Measurements from ENCODE around the gene C16orf92. TPM values are rescaled to one million over a fixed set of nuclear protein-coding genes. Genes with fewer than 3 reads are reported as not detected.

Gene C16orf92
- total RNA-seq, 1 experiment from 2014 or later, result not detected

DNA sequence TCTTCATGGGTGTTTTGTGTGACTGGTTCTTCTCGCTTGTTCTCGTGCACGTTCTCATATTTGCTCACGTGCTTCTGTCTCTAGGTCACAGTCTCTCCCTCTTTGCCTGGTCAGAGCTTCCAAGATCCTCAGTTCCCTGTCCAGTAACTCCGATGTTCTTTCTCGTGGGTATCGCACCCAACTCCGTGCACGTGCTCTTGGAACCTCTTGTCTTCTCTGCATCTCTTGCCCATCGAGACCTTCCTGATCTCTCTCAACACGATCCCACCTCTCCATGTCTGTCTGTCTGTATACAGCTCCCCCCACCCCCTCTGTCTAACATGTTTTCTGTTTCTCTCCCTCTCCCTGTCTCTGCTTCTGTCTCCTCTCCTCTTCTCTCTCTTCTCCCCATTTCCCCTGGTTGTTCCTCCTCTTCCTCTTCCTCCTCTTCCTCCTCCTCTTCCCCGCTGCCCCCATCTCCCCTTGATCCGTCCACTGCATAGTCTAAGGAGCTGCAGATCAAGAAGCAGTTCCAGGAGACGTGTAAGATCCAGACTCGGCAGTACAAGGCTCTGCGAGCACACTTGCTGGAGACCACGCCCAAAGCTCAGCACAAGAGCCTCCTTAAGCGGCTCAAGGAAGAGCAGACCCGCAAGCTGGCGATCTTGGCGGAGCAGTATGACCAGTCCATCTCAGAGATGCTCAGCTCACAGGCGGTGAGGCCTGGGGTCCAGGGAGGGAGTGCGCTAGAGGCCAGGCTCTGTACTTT, 33.7 kb upstream of the C16orf92 start:
- in situ Hi-C loops (cut with HindIII; ENCODE audit: low pct_unique_long_range_greater_than_20kb, low sequenced_read_pairs) (no loop called here), intact Hi-C loops (cut with micrococcal nuclease; ENCODE audit: unreplicated experiment) (no loop called here)
- Histone ChIP-seq H3K4me3 (ENCODE audit: low read depth in 2 of 2, low read length in 2 of 2) (no peak overlapping the region), H3K27ac (ENCODE audit: low read length) (no peak overlapping the region), H3K9me3 (ENCODE audit: control insufficient read depth, insufficient read depth, low read depth, low read length) (no peaks in the 10 kb centered on the region), H3K36me3 (ENCODE audit: control insufficient read depth, insufficient read depth, low read length) (peaks cover 13% of the 10 kb centered on the region), H3K27me3 (ENCODE audit: control insufficient read depth, insufficient read depth, low read length) (no peaks in the 10 kb centered on the region), H3K4me1 (ENCODE audit: control insufficient read depth, insufficient read depth, low read length) (peaks cover 19% of the 10 kb centered on the region)
- TSS peak; percentile 30 for BruUV-seq (replicated peaks)
- DNase-seq (ENCODE audit: low read depth, low spot score) (no peak), ATAC-seq (no peak)
- POLR2A ChIA-PET, result no interaction called here
- CTCF ChIA-PET, result interaction anchor here (1.0 kb wide), 1 partner anchor 16 kb away, joined by 3 read pairs; no protein-coding TSS in a partner anchor
- TF ChIP-seq, protein P1, sequence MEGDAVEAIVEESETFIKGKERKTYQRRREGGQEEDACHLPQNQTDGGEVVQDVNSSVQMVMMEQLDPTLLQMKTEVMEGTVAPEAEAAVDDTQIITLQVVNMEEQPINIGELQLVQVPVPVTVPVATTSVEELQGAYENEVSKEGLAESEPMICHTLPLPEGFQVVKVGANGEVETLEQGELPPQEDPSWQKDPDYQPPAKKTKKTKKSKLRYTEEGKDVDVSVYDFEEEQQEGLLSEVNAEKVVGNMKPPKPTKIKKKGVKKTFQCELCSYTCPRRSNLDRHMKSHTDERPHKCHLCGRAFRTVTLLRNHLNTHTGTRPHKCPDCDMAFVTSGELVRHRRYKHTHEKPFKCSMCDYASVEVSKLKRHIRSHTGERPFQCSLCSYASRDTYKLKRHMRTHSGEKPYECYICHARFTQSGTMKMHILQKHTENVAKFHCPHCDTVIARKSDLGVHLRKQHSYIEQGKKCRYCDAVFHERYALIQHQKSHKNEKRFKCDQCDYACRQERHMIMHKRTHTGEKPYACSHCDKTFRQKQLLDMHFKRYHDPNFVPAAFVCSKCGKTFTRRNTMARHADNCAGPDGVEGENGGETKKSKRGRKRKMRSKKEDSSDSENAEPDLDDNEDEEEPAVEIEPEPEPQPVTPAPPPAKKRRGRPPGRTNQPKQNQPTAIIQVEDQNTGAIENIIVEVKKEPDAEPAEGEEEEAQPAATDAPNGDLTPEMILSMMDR (IDR thresholded peaks at IDR 0.05), result no peak
- TF ChIP-seq TCF7L2 (IDR thresholded peaks at IDR 0.05; ENCODE audit: low read depth, low read length) (no peak), POLR2AphosphoS5 (IDR thresholded peaks at IDR 0.05; ENCODE audit: low read depth, low read length) (no peak), SIN3A (IDR thresholded peaks at IDR 0.05; ENCODE audit: borderline replicate concordance, insufficient read depth, low read depth, low read length) (no peak)
- TF ChIP-seq, protein P2, sequence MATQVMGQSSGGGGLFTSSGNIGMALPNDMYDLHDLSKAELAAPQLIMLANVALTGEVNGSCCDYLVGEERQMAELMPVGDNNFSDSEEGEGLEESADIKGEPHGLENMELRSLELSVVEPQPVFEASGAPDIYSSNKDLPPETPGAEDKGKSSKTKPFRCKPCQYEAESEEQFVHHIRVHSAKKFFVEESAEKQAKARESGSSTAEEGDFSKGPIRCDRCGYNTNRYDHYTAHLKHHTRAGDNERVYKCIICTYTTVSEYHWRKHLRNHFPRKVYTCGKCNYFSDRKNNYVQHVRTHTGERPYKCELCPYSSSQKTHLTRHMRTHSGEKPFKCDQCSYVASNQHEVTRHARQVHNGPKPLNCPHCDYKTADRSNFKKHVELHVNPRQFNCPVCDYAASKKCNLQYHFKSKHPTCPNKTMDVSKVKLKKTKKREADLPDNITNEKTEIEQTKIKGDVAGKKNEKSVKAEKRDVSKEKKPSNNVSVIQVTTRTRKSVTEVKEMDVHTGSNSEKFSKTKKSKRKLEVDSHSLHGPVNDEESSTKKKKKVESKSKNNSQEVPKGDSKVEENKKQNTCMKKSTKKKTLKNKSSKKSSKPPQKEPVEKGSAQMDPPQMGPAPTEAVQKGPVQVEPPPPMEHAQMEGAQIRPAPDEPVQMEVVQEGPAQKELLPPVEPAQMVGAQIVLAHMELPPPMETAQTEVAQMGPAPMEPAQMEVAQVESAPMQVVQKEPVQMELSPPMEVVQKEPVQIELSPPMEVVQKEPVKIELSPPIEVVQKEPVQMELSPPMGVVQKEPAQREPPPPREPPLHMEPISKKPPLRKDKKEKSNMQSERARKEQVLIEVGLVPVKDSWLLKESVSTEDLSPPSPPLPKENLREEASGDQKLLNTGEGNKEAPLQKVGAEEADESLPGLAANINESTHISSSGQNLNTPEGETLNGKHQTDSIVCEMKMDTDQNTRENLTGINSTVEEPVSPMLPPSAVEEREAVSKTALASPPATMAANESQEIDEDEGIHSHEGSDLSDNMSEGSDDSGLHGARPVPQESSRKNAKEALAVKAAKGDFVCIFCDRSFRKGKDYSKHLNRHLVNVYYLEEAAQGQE (IDR thresholded peaks at IDR 0.05; ENCODE audit: insufficient read depth in 1 of 2, low read depth in 2 of 2, low read length in 1 of 2), result no peak

DNA sequence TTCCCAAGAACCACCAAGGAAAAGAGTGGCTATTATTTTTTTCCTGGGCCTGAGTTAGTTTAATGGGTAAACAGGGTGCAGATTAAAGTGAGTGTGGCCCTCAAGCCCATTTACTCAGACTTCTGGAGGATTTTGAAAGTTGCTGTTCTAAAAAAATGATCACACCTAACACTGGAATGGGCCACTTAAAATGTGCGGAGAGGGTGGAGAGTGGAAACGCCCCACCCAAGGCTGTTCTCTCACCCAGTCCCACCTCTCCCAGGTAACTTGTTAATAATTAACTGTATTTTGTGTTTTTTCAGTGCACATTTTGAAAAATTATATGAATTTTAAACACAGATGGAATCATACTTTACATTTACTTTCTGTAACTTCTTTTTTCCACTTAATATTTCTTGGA, 33.0 kb upstream of the C16orf92 start:
- Histone ChIP-seq H3K27me3 (ENCODE audit: control insufficient read depth, insufficient read depth, low read length) (no peaks in the 10 kb centered on the region), H3K36me3 (ENCODE audit: control insufficient read depth, insufficient read depth, low read length) (peaks cover 11% of the 10 kb centered on the region), H3K4me3 (ENCODE audit: low read depth in 2 of 2, low read length in 2 of 2) (no peak overlapping the region), H3K9me3 (ENCODE audit: control insufficient read depth, insufficient read depth, low read depth, low read length) (no peaks in the 10 kb centered on the region), H3K27ac (ENCODE audit: low read length) (no peak overlapping the region), H3K4me1 (ENCODE audit: control insufficient read depth, insufficient read depth, low read length) (peaks cover 26% of the 10 kb centered on the region)
- TF ChIP-seq SIN3A (IDR thresholded peaks at IDR 0.05; ENCODE audit: borderline replicate concordance, insufficient read depth, low read depth, low read length) (no peak), POLR2AphosphoS5 (IDR thresholded peaks at IDR 0.05; ENCODE audit: low read depth, low read length) (no peak), TCF7L2 (IDR thresholded peaks at IDR 0.05; ENCODE audit: low read depth, low read length) (no peak)
- TF ChIP-seq, protein P1 (IDR thresholded peaks at IDR 0.05), result no peak
- TF ChIP-seq, protein P2 (IDR thresholded peaks at IDR 0.05; ENCODE audit: insufficient read depth in 1 of 2, low read depth in 2 of 2, low read length in 1 of 2), result no peak
- POLR2A ChIA-PET, result no interaction called here
- no TSS peak for BruUV-seq (replicated peaks)
- CTCF ChIA-PET, result interaction anchor here (1.0 kb wide), 1 partner anchor 16 kb away, joined by 3 read pairs; no protein-coding TSS in a partner anchor
- ATAC-seq (no peak), DNase-seq (ENCODE audit: low read depth, low spot score) (no peak)
- intact Hi-C loops (cut with micrococcal nuclease; ENCODE audit: unreplicated experiment) (no loop called here), in situ Hi-C loops (cut with HindIII; ENCODE audit: low pct_unique_long_range_greater_than_20kb, low sequenced_read_pairs) (no loop called here)
